ENCODE measurements around the gene WDR7.

WDR7 gene

GRCh38 chr18:56658261-56658660 lies 7.1 kb downstream of the WDR7 start:
- DNase-seq, result no peak

DNA sequence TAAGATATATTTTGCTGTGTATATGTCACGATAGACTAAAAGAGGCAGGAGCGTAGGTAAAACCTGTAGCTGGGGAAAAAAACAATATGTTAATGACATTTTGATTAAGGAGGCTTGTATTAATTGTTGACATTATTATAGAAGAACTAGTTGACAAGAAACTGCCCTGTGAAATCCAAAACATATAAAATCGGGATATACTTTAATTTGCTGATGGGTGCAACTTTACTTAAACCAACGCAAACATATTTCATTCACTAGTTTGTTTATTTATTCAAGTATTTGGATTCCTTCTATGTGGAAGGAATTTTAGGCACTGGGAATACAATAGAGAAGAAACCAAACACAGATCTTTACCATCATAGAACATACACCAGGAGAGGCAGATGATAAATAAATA lies 8.0 kb downstream of the WDR7 start:
- no peak for DNase-seq

- no peak for DNase-seq
Observed at GRCh38 chr18:56660655-56661054, 9.5 kb downstream of the WDR7 start.

DNA sequence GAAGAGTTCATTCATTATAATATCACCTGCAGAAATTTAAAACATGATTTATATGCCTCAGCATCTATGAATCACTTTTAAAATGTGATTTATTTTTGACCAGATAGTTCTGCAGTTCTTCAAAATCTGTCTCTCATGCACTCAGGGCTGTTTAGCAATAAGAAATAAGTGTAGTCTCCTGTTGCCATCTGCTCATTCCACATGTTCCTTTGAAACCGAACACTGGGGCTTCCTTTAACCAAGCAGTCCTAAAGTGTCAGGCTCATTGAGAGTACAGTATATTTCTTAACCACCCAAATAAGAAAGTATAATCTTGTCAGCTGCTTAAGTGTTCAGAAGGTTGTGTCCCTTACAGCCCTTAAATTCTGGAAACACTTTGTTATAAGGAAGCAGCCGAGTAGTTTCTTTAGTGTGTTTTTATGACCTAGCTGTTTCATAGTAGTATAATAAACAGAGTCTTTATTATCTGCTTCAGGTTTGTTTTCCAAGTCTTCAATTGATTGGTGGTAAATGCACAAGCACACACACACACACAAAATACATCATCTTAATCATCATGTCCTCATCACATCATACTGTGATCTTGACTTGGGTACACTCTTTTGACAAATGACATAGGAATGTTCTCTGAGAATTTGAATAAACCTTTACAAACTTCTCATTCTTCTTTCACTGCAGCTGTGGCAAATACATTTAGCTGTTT lies 10.4 kb downstream of the WDR7 start:
- DNase-seq, result peak; percentile 87 to 95

DNA sequence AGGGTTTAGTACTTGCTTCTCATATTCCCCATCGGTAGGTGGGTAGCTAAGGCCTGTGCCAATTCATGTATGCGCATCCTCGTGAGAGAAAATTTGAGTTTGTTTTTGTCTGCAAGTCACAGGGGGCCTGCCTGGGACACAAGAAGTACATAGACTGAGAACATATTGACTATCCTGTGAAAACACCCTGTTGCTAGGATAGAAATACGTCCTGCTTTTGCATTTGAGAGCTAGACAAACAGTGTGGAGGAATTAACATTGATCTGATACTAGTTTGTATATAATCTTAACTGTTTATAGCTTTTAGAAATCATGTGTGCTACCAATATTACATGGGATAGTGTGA lies 10.9 kb downstream of the WDR7 start:
- peak in 1 of 2 experiments; percentile 16 for DNase-seq

DNA sequence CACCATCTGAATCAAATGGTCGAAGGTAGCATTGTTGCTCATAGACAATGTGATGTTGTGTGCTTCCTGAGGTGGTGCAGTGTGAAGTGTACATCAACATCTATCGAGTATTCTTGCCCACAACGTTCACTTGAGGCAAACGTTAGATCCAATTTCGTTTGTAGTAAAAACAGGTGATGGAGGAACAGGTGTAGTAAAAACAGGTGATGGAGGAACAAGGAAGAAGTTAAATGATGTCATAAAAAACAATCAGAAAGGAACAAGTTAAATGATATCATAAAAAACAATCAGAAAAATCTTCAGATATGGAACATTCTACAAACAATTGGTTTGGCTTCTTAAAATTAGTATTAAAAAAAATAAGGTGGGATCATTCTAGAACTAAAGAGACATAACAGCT lies 11.3 kb downstream of the WDR7 start:
- no peak for DNase-seq

GRCh38 chr18:56662902-56663301 lies 11.7 kb downstream of the WDR7 start:
- DNase-seq, result peak in 1 of 2 experiments; percentile 10

GRCh38 chr18:56672391-56672790 lies 21.2 kb downstream of the WDR7 start:
- no peak for DNase-seq

GRCh38 chr18:56672981-56673380 lies 21.8 kb downstream of the WDR7 start:
- no peak for DNase-seq

GRCh38 chr18:56676639-56677038 lies 25.5 kb downstream of the WDR7 start:
- no peak for DNase-seq

GRCh38 chr18:56678836-56679565 lies 27.8 kb downstream of the WDR7 start:
- DNase-seq, result no peak

GRCh38 chr18:56684277-56684676 lies 33.1 kb downstream of the WDR7 start:
- DNase-seq, result no peak

DNA sequence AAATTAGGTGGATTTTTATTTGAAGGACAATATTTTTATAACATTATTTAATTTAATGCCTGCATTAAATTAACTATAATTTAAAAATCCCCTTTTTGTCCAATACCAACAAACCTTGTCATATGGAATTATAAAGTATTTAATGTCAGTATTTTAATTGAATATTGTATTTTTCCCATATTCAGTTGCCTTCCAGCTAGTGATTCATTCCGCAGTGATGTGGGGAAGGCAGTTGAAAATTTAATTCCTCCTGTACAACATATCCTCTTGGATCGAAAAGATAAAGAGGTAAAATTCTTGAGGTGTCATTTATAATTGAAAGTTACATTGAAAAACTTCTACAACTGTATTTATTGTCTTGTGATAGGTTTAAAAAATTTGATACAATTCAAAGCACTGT lies 40.4 kb downstream of the WDR7 start:
- DNase-seq, result no peak

- no peak for DNase-seq
Observed at GRCh38 chr18:56696966-56697365, 45.8 kb downstream of the WDR7 start.

GRCh38 chr18:56702946-56703345 lies 51.8 kb downstream of the WDR7 start:
- DNase-seq, result peak; percentile 65 to 79

DNA sequence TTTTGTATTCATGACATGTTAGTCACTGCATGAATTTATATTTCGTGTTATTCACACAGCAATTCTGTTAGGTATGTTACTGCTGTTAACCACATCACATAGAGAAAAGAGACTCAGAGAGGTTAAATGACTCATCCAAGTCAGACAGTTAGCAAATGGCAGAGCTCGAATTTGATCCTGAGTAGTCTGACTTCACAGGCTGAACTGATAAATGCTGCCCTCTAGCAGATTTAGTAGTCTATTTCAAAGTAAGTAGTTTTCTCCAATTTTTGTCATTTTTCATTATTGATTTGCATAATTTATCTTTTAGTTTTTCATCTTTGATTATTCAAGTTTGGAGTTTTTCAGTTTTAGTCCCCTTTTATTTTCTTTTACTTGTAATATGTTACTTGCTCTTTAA lies 58.3 kb downstream of the WDR7 start:
- DNase-seq, result peak; percentile 29 to 46

GRCh38 chr18:56711708-56712445 lies 60.7 kb downstream of the WDR7 start:
- DNase-seq, result peak in 1 of 2 experiments; percentile 69

GRCh38 chr18:56712761-56713160 lies 61.6 kb downstream of the WDR7 start:
- DNase-seq, result no peak

- no peak for DNase-seq
Observed at GRCh38 chr18:56715121-56715520, 64.0 kb downstream of the WDR7 start.

- DNase-seq, result no peak
Observed at GRCh38 chr18:56716692-56717146, 65.6 kb downstream of the WDR7 start.

DNA sequence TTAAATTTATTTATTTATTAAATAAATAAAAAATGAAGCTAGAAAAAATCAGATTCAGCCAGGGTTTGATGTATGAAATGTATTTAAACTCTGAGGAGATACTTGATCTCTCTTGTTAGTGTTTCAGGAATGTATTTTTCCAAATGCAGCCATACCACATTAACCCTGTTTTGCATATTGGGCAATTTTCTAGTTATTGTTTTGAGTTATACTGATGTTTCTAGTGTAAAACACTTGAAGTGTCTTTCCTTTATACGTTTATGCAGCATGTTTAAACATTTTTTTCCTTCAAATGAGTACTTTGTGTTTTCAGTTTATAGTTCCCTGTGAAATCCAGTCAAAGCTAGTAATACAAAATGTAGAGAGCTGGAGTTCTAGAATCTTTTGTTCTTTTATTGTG lies 69.9 kb downstream of the WDR7 start:
- DNase-seq, result no peak

- no peak for DNase-seq
Observed at GRCh38 chr18:56721491-56721890, 70.3 kb downstream of the WDR7 start.

DNA sequence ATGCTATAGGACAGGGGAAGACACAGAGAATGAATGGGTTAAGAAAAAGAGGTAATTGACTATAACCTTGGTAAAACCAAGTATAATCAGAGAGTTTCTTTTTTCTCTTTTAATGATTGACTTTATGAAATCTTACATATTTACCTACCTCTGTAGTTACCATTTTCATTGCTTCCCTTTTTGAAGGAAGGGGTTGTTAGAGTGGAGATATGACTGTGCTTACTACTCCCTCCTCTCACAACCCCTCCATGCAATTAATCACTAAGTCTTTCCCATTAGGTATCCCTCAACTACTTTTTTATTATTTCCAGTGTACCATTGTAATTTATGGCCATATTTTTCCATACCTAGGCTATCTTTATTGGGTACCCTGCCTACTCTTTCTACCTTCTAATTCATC lies 71.4 kb downstream of the WDR7 start:
- DNase-seq, result no peak

- DNase-seq, result no peak
Observed at GRCh38 chr18:56723068-56723467, 71.9 kb downstream of the WDR7 start.
